ENCODE results near the gene FASTKD3. TPM values are rescaled to one million over a fixed set of nuclear protein-coding genes. Genes with fewer than 3 reads are reported as not detected.

FASTKD3 gene
- total RNA-seq, 2 experiments from 2014 or later: 10.8 to 13.8 TPM

- Mint-ChIP-seq H3K36me3 (ENCODE audit: low read depth) (peaks cover 78% of the 10 kb centered on the region), H3K9me3 (ENCODE audit: insufficient read depth) (no peaks in the 10 kb centered on the region), H3K27ac (no peak overlapping the region), H3K4me3 (no peak overlapping the region), H3K27me3 (ENCODE audit: low read depth) (no peaks in the 10 kb centered on the region), H3K4me1 (ENCODE audit: low read depth) (peaks cover 9% of the 10 kb centered on the region)
- ATAC-seq: no peak
- ChIA-PET CTCF (interaction anchor here (1.1 to 4.2 kb wide), 2 partner anchors 8 to 10 kb away, joined by 3 to 23 read pairs; no protein-coding TSS in a partner anchor), POLR2A (no interaction called here)
- peak; percentile 30 for DNase-seq
These were observed 28.3 kb upstream of the FASTKD3 start for GRCh38 chr5:7897014-7897600.

DNA sequence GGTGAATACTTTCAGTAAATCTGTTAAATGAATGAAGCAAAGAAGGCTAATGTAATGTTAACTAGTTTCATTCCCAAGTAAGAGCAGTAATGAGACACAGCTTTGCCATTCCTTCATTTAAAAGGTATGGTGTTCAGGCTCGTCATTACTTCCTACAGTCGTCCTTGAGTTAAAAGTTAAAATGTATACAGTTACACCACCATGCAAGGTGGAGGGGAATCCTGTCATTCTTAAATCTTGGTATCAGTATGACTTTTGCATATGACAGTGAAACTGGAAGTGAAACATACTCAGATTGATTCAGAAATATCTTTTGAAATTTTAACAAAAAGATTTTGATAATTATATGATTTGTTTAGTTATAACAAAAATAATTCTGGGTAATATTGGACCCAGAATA is 26.0 kb upstream of the FASTKD3 start:
- Mint-ChIP-seq H3K27ac (no peak overlapping the region), H3K4me3 (no peak overlapping the region)
- CTCF ChIA-PET: no interaction called here

DNA sequence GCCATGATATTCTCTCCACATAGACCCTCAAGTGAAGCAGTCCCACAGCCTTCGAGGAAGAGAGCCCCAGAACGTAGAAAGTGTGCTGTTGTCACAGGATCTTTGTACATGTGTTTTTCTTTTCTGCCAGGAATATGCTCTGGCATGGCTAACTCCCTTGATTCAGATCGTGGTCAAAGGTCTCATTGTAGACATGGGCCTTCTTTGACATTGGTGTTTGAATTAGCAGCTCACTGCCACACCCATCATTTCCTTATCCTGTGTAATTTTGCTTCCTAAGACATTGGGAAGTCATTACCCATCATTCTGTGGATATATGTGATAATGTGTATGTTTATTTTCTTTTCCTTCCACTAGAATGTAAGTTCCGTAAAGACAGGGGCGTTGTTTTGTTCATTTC is 25.6 kb upstream of the FASTKD3 start:
- H3K4me1 Mint-ChIP-seq (ENCODE audit: low read depth): peaks cover 9% of the 10 kb centered on the region
- H3K4me3 Mint-ChIP-seq: no peak overlapping the region
- ChIA-PET CTCF (no interaction called here), POLR2A (no interaction called here)
- ATAC-seq (no peak), DNase-seq (no peak)
- no peaks in the 10 kb centered on the region for H3K9me3 Mint-ChIP-seq (ENCODE audit: insufficient read depth)
- H3K27ac Mint-ChIP-seq: no peak overlapping the region
- H3K27me3 Mint-ChIP-seq (ENCODE audit: low read depth): no peaks in the 10 kb centered on the region
- H3K36me3 Mint-ChIP-seq (ENCODE audit: low read depth): peaks cover 74% of the 10 kb centered on the region

More for the DNA sequence above, 26.0 kb upstream of the FASTKD3 start:
- Mint-ChIP-seq H3K36me3 (ENCODE audit: low read depth) (peaks cover 76% of the 10 kb centered on the region), H3K4me1 (ENCODE audit: low read depth) (peaks cover 9% of the 10 kb centered on the region), H3K9me3 (ENCODE audit: insufficient read depth) (no peaks in the 10 kb centered on the region), H3K27me3 (ENCODE audit: low read depth) (no peaks in the 10 kb centered on the region)
- POLR2A ChIA-PET: no interaction called here
- no peak for DNase-seq
- ATAC-seq: no peak

DNA sequence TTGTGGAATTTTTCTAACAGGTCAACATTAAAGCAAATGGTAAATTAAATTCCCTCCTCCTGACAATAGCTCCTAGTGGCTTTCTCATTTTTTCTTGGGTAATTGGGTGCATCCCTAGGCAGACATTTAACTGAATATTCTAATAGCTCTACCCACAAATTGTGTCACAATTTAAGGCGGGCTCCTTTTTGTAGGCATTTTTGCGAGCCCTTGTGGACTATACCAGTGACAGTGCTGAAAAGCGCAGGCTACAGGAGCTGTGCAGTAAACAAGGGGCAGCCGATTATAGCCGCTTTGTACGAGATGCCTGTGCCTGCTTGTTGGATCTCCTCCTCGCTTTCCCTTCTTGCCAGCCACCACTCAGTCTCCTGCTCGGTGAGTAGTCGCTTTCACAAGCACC is 20.1 kb upstream of the FASTKD3 start:
- no peak for DNase-seq
- Mint-ChIP-seq H3K36me3 (ENCODE audit: low read depth) (peaks cover 54% of the 10 kb centered on the region), H3K27ac (no peak overlapping the region), H3K27me3 (ENCODE audit: low read depth) (no peaks in the 10 kb centered on the region), H3K9me3 (ENCODE audit: insufficient read depth) (no peaks in the 10 kb centered on the region), H3K4me1 (ENCODE audit: low read depth) (peaks cover 4% of the 10 kb centered on the region), H3K4me3 (no peak overlapping the region)
- ChIA-PET POLR2A (no interaction called here), CTCF (interaction anchor here (3.3 to 4.6 kb wide), 2 partner anchors 9 to 11 kb away, joined by 23 to 31 read pairs; no protein-coding TSS in a partner anchor)
- no peak for ATAC-seq

GRCh38 chr5:7886849-7887475 is 18.1 kb upstream of the FASTKD3 start:
- peaks cover 3% of the 10 kb centered on the region for H3K4me1 Mint-ChIP-seq (ENCODE audit: low read depth)
- peaks cover 51% of the 10 kb centered on the region for H3K36me3 Mint-ChIP-seq (ENCODE audit: low read depth)
- H3K27ac Mint-ChIP-seq: no peak overlapping the region
- no peak for ATAC-seq
- CTCF ChIA-PET: interaction anchor here (0.8 to 4.6 kb wide), 9 partner anchors 9 to 40 kb away, joined by 3 to 37 read pairs (median 5); partner anchors contain the start of genes FASTKD3 and MTRR
- POLR2A ChIA-PET: no interaction called here
- no peaks in the 10 kb centered on the region for H3K9me3 Mint-ChIP-seq (ENCODE audit: insufficient read depth)
- no peaks in the 10 kb centered on the region for H3K27me3 Mint-ChIP-seq (ENCODE audit: low read depth)
- H3K4me3 Mint-ChIP-seq: no peak overlapping the region
- no peak for DNase-seq

GRCh38 chr5:7884491-7885267 is 15.8 kb upstream of the FASTKD3 start:
- ChIA-PET CTCF (interaction anchor here (1.0 to 4.6 kb wide), 2 partner anchors 7 to 12 kb away, joined by 3 to 31 read pairs; no protein-coding TSS in a partner anchor), POLR2A (interaction anchor here (0.6 kb wide), 1 partner anchor 15 kb away, joined by 3 read pairs; the partner anchor contains the start of gene MTRR)
- peaks cover 56% of the 10 kb centered on the region for H3K36me3 Mint-ChIP-seq (ENCODE audit: low read depth)
- H3K27ac Mint-ChIP-seq: no peak overlapping the region
- ATAC-seq: no peak
- no peak overlapping the region for H3K4me3 Mint-ChIP-seq
- H3K9me3 Mint-ChIP-seq (ENCODE audit: insufficient read depth): no peaks in the 10 kb centered on the region
- no peak for DNase-seq
- H3K4me1 Mint-ChIP-seq (ENCODE audit: low read depth): peaks cover 3% of the 10 kb centered on the region
- H3K27me3 Mint-ChIP-seq (ENCODE audit: low read depth): no peaks in the 10 kb centered on the region

DNA sequence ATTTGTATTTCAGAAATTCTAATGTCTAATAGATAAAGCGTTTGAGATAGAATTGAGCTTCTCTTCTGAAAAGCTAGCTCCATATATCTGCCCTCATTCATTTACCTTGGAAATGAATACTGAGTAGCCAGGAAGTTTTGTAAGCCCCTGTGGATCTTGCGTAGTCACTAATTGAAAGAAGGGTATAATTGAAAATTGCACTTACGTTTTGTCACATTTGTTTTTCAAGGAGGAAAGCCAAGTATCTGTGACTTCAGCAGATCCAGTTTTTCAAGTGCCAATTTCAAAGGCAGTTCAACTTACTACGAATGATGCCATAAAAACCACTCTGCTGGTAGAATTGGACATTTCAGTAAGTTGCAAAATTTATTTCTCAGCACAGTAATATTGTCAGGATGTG is 14.1 kb upstream of the FASTKD3 start:
- CTCF ChIA-PET: no interaction called here

GRCh38 chr5:7881816-7882215 is 13.0 kb upstream of the FASTKD3 start:
- no peak for DNase-seq
- ATAC-seq: no peak
- peaks cover 13% of the 10 kb centered on the region for H3K4me1 Mint-ChIP-seq (ENCODE audit: low read depth)
- no peaks in the 10 kb centered on the region for H3K27me3 Mint-ChIP-seq (ENCODE audit: low read depth)
- CTCF ChIA-PET: interaction anchor here (1.2 kb wide), 1 partner anchor 24 kb away, joined by 3 read pairs; no protein-coding TSS in a partner anchor
- H3K36me3 Mint-ChIP-seq (ENCODE audit: low read depth): peaks cover 61% of the 10 kb centered on the region
- POLR2A ChIA-PET: interaction anchor here (1.0 kb wide), 1 partner anchor 12 kb away, joined by 3 read pairs; no protein-coding TSS in a partner anchor
- H3K9me3 Mint-ChIP-seq (ENCODE audit: insufficient read depth): no peaks in the 10 kb centered on the region
- no peak overlapping the region for H3K4me3 Mint-ChIP-seq
- no peak overlapping the region for H3K27ac Mint-ChIP-seq

More for the DNA sequence above, 14.1 kb upstream of the FASTKD3 start:
- no peaks in the 10 kb centered on the region for H3K27me3 Mint-ChIP-seq (ENCODE audit: low read depth)
- H3K4me3 Mint-ChIP-seq: no peak overlapping the region
- no peak for ATAC-seq
- no peak for DNase-seq
- H3K4me1 Mint-ChIP-seq (ENCODE audit: low read depth): peaks cover 11% of the 10 kb centered on the region
- no peak overlapping the region for H3K27ac Mint-ChIP-seq
- H3K36me3 Mint-ChIP-seq (ENCODE audit: low read depth): peaks cover 59% of the 10 kb centered on the region
- POLR2A ChIA-PET: interaction anchor here (1.0 kb wide), 1 partner anchor 13 kb away, joined by 3 read pairs; no protein-coding TSS in a partner anchor
- H3K9me3 Mint-ChIP-seq (ENCODE audit: insufficient read depth): no peaks in the 10 kb centered on the region

DNA sequence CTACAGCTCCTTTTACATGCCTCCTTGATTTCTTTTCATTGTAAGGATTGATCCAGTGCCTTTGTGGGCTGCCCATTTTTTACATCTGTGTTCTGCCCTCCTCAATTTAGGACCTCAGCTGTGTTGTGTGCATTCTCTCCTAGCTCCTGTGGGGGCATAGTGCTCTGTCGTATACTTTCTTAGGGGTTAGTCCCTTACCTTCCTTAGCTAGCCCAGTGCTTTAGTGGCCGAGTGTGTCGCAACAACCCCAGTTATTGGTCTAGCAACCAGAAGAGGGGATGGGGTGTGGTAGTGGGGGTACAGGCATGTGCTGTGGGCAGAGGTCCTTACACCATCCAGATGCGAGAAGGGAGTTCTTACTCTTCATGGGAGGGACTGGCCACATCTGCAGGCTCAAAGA is 12.3 kb upstream of the FASTKD3 start:
- ATAC-seq (no peak), DNase-seq (no peak)
- ChIA-PET CTCF (interaction anchor here (1.2 kb wide), 1 partner anchor 23 kb away, joined by 3 read pairs; no protein-coding TSS in a partner anchor), POLR2A (no interaction called here)
- Mint-ChIP-seq H3K9me3 (ENCODE audit: insufficient read depth) (no peaks in the 10 kb centered on the region), H3K4me3 (no peak overlapping the region), H3K27me3 (ENCODE audit: low read depth) (no peaks in the 10 kb centered on the region), H3K4me1 (ENCODE audit: low read depth) (peaks cover 21% of the 10 kb centered on the region), H3K27ac (no peak overlapping the region), H3K36me3 (ENCODE audit: low read depth) (peaks cover 61% of the 10 kb centered on the region)

DNA sequence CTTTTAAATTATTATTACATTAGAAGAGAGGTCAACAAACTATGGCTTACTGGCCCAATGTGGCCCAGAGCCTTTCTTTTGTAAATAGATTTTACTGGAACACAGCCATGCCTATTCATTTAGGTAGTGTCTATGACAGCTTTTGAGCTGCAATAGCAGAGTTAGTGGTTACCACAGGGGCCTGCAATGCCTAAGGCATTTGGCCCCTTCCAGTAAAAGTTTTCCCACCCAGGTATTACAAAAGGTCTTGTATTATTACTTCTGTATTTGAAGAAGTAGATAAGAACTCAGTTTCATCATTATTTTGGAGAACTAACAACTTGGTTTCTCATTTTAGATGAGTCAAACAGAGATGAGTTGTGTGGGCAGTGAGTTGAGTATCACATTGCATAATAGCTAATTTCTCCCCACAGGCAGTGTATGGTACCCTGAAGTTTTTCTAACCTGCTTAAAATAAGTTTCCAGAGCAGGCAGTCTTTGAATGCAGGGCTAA is 9.6 kb upstream of the FASTKD3 start:
- ChIA-PET CTCF (interaction anchor here (1.6 to 3.7 kb wide), 3 partner anchors 9 to 20 kb away, joined by 5 to 31 read pairs (median 8); partner anchors contain the start of genes FASTKD3 and MTRR), POLR2A (no interaction called here)
- Mint-ChIP-seq H3K36me3 (ENCODE audit: low read depth) (peaks cover 69% of the 10 kb centered on the region), H3K9me3 (ENCODE audit: insufficient read depth) (no peaks in the 10 kb centered on the region), H3K27me3 (ENCODE audit: low read depth) (no peaks in the 10 kb centered on the region), H3K27ac (no peak overlapping the region), H3K4me1 (ENCODE audit: low read depth) (peaks cover 31% of the 10 kb centered on the region), H3K4me3 (no peak overlapping the region)
- DNase-seq: no peak
- ATAC-seq: no peak

DNA sequence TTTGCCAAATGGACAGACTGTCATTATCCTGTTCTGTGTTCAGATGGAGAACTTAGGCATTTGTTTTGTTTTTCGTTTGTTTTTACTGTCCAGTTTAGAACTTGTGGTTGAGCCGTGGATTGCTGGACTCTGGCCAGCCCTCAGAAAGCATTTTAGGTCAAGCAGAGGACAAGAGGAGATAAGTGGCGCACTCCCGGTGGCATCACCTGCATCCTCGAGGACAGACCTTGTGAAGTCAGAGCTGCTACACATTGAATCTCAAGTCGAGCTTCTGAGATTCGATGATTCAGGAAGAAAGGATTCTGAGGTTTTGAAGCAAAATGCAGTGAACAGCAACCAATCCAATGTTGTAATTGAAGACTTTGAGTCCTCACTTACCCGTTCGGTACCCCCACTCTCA is 9.0 kb upstream of the FASTKD3 start:
- Mint-ChIP-seq H3K9me3 (ENCODE audit: insufficient read depth) (no peaks in the 10 kb centered on the region), H3K36me3 (ENCODE audit: low read depth) (peaks cover 66% of the 10 kb centered on the region), H3K4me1 (ENCODE audit: low read depth) (peaks cover 36% of the 10 kb centered on the region), H3K27me3 (ENCODE audit: low read depth) (no peaks in the 10 kb centered on the region), H3K4me3 (no peak overlapping the region), H3K27ac (no peak overlapping the region)
- ChIA-PET CTCF (interaction anchor here (1.6 to 3.7 kb wide), 3 partner anchors 9 to 20 kb away, joined by 5 to 31 read pairs (median 8); partner anchors contain the start of genes FASTKD3 and MTRR), POLR2A (no interaction called here)
- DNase-seq: no peak
- ATAC-seq: no peak
